Osteocyte (in vitro differentiated cells): ENCODE results near the gene CACNA1C. TPM values are rescaled to one million over a fixed set of nuclear protein-coding genes. Genes with fewer than 3 reads are reported as not detected.
A peak's percentile ranks its signal among the peaks of the same experiment; 100 is the strongest.

Experiments
- DNase-seq: peaks from one replicate; pipeline ENCODE4 v3.0.0; 2021; ENCODE audit warnings: mixed read lengths; ENCODE audit not compliant: unreplicated experiment; ENCODE audit errors: extremely low spot score
- H3K27ac Mint-ChIP-seq: one replicate; pipeline ENCODE4 v1.8.0; 2021; ENCODE audit warnings: mild to moderate bottlenecking, mixed read lengths; ENCODE audit not compliant: unreplicated experiment
- H3K27me3 Mint-ChIP-seq: one replicate; pipeline ENCODE4 v1.8.0; 2021; ENCODE audit warnings: mixed read lengths; ENCODE audit not compliant: unreplicated experiment
- H3K36me3 Mint-ChIP-seq: one replicate; pipeline ENCODE4 v1.8.0; 2021; ENCODE audit warnings: mixed read lengths; ENCODE audit not compliant: unreplicated experiment
- H3K4me1 Mint-ChIP-seq: one replicate; pipeline ENCODE4 v1.8.0; 2021; ENCODE audit warnings: mixed read lengths; ENCODE audit not compliant: unreplicated experiment
- H3K4me3 Mint-ChIP-seq: one replicate; pipeline ENCODE4 v1.8.0; 2021; ENCODE audit warnings: mild to moderate bottlenecking, moderate library complexity, mixed read lengths; ENCODE audit not compliant: unreplicated experiment
- H3K9me3 Mint-ChIP-seq: one replicate; pipeline ENCODE4 v1.8.0; 2021; ENCODE audit warnings: mixed read lengths; ENCODE audit not compliant: unreplicated experiment
- CTCF ChIP-seq: fragments of 200-600 bp; sonication (generic); IDR thresholded peaks from 2 replicates; pipeline ENCODE4 v1.5.0; 2021; ENCODE audit warnings: antibody characterized with exemption, mild to moderate bottlenecking, moderate library complexity
- total RNA-seq: library from RNA; stranded (reverse); gene quantifications from 2 replicates; pipeline ENCODE4 v1.2.1, GENCODE V29; 2021

Gene CACNA1C
- total RNA-seq, 1 donor from 2014 or later = 67.4 TPM

GRCh38 chr12:2605301-2605700, 552.5 kb downstream of the CACNA1C start:
- DNase-seq = no peak
- H3K36me3 Mint-ChIP-seq = peaks cover 61% of the 10 kb centered on the region
- no peak for TF ChIP-seq CTCF
- no peaks in the 10 kb centered on the region for H3K9me3 Mint-ChIP-seq
- H3K4me1 Mint-ChIP-seq = peaks cover 6% of the 10 kb centered on the region
- no peak overlapping the region for H3K27ac Mint-ChIP-seq
- no peak overlapping the region for H3K4me3 Mint-ChIP-seq
- H3K27me3 Mint-ChIP-seq = no peaks in the 10 kb centered on the region

- TF ChIP-seq CTCF = no peak
- no peak overlapping the region for H3K4me3 Mint-ChIP-seq
- H3K36me3 Mint-ChIP-seq = peaks cover 67% of the 10 kb centered on the region
- no peaks in the 10 kb centered on the region for H3K9me3 Mint-ChIP-seq
- DNase-seq = no peak
- peaks cover 6% of the 10 kb centered on the region for H3K4me1 Mint-ChIP-seq
- H3K27me3 Mint-ChIP-seq = no peaks in the 10 kb centered on the region
- no peak overlapping the region for H3K27ac Mint-ChIP-seq
Measured at GRCh38 chr12:2606186-2606910, 553.6 kb downstream of the CACNA1C start.

- H3K36me3 Mint-ChIP-seq = peaks cover 72% of the 10 kb centered on the region
- no peak for TF ChIP-seq CTCF
- no peak for DNase-seq
- no peak overlapping the region for H3K27ac Mint-ChIP-seq
- peaks cover 23% of the 10 kb centered on the region for H3K4me1 Mint-ChIP-seq
- H3K9me3 Mint-ChIP-seq = no peaks in the 10 kb centered on the region
- H3K4me3 Mint-ChIP-seq = no peak overlapping the region
- H3K27me3 Mint-ChIP-seq = no peaks in the 10 kb centered on the region
Measured at GRCh38 chr12:2607881-2608607, 555.3 kb downstream of the CACNA1C start.

- Mint-ChIP-seq H3K36me3 (peaks cover 68% of the 10 kb centered on the region), H3K27ac (no peak overlapping the region), H3K27me3 (no peaks in the 10 kb centered on the region), H3K4me1 (peaks cover 29% of the 10 kb centered on the region), H3K4me3 (no peak overlapping the region), H3K9me3 (no peaks in the 10 kb centered on the region)
- TF ChIP-seq CTCF = no peak
- no peak for DNase-seq
Measured at GRCh38 chr12:2608608-2608945, 555.8 kb downstream of the CACNA1C start.

- Mint-ChIP-seq H3K36me3 (peaks cover 66% of the 10 kb centered on the region), H3K27me3 (no peaks in the 10 kb centered on the region), H3K4me1 (peaks cover 33% of the 10 kb centered on the region), H3K4me3 (no peak overlapping the region), H3K9me3 (no peaks in the 10 kb centered on the region), H3K27ac (peak overlapping the region; percentile 70)
- DNase-seq = no peak
- TF ChIP-seq CTCF = no peak
Measured at GRCh38 chr12:2609020-2609419, 556.2 kb downstream of the CACNA1C start.
